Measurements from ENCODE around the gene ESYT2.
A peak's percentile ranks its signal among the peaks of the same experiment; 100 is the strongest.
"Not testable (repeated sequence)": the region's sequence is repeated elsewhere in the genome, so short reads cannot be mapped to it uniquely, and the experiment has no call there.

ESYT2 gene

DNA sequence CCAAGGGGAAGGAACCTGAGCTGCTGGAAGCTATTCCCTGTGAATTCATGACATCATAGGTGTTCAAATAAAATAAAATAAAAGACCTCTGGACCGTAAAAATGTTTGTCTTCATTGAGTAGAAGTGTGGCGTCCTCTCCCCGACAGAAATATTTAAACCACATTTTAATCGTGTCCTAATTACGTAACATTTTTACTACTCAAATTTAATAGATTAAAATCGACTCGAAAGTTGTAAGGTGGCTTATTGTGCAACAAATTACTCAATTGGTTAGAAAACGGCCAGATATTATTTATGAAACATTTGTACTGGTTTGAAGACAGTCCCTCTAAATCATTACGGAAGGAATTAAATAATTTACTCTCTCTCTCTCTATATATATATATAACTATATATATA lies 109.2 kb downstream of the ESYT2 start:
- Histone ChIP-seq H3K36me3 (ENCODE audit: control insufficient read depth in 2 of 2, insufficient read depth in 2 of 2, low read length in 2 of 2) (no peaks in the 10 kb centered on the region), H3K4me3 (ENCODE audit: low read length in 2 of 2) (no peak overlapping the region)

GRCh38 chr7:158716802-158717201 lies 112.5 kb downstream of the ESYT2 start:
- no peaks in the 10 kb centered on the region for H3K27me3 ChIP-seq (ENCODE audit: control insufficient read depth in 2 of 2, insufficient read depth in 2 of 2, low read length in 2 of 2)
- H3K27ac ChIP-seq (ENCODE audit: low read depth in 2 of 2, low read length in 2 of 2): no peak overlapping the region
- no peak overlapping the region for H3K4me3 ChIP-seq (ENCODE audit: low read length in 2 of 2)
- H3K4me1 ChIP-seq (ENCODE audit: control insufficient read depth in 2 of 2, insufficient read depth in 2 of 2, low read length in 2 of 2): no peaks in the 10 kb centered on the region
- no peak overlapping the region for H3K9ac ChIP-seq (ENCODE audit: low read depth in 1 of 2, low read length in 2 of 2)
- H3K9me3 ChIP-seq (ENCODE audit: control insufficient read depth in 2 of 2, low read length in 2 of 2): no peaks in the 10 kb centered on the region
- no peaks in the 10 kb centered on the region for H3K36me3 ChIP-seq (ENCODE audit: control insufficient read depth in 2 of 2, insufficient read depth in 2 of 2, low read length in 2 of 2)

More for the DNA sequence above, 109.2 kb downstream of the ESYT2 start:
- no peaks in the 10 kb centered on the region for H3K4me1 ChIP-seq (ENCODE audit: control insufficient read depth in 2 of 2, insufficient read depth in 2 of 2, low read length in 2 of 2)
- no peaks in the 10 kb centered on the region for H3K9me3 ChIP-seq (ENCODE audit: control insufficient read depth in 2 of 2, low read length in 2 of 2)
- H3K27me3 ChIP-seq (ENCODE audit: control insufficient read depth in 2 of 2, insufficient read depth in 2 of 2, low read length in 2 of 2): no peaks in the 10 kb centered on the region
- no peak overlapping the region for H3K27ac ChIP-seq (ENCODE audit: low read depth in 2 of 2, low read length in 2 of 2)
- no peak overlapping the region for H3K9ac ChIP-seq (ENCODE audit: low read depth in 1 of 2, low read length in 2 of 2)

DNA sequence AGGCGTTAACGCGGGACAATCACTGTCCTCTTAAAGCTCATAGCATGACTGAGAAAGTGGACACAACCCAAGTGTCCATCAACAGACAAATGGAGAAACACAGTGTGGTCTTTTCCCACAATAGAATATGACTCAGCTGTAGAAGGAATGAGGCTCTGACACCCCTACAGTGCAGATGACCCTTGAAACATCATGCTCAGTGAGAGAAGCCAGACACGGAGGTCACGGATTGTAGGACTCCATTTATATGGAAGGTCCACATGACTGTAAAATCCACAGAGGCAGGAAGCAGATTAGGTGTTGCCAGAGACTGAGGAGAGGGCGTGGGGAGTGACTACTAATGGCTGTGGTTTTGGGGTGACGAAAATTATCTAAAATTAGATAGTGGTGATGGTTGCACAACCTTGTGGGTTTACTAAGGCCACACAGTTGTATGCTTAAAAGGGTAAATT lies 118.6 kb downstream of the ESYT2 start:
- Histone ChIP-seq H3K27me3 (ENCODE audit: control insufficient read depth in 2 of 2, insufficient read depth in 2 of 2, low read length in 2 of 2) (no peaks in the 10 kb centered on the region), H3K4me3 (ENCODE audit: low read length in 2 of 2) (no peak overlapping the region), H3K9ac (ENCODE audit: low read depth in 1 of 2, low read length in 2 of 2) (no peak overlapping the region), H3K27ac (ENCODE audit: low read depth in 2 of 2, low read length in 2 of 2) (no peak overlapping the region), H3K9me3 (ENCODE audit: control insufficient read depth in 2 of 2, low read length in 2 of 2) (no peaks in the 10 kb centered on the region), H3K36me3 (ENCODE audit: control insufficient read depth in 2 of 2, insufficient read depth in 2 of 2, low read length in 2 of 2) (no peaks in the 10 kb centered on the region), H3K4me1 (ENCODE audit: control insufficient read depth in 2 of 2, insufficient read depth in 2 of 2, low read length in 2 of 2) (peaks cover 0 to 4% of the 10 kb centered on the region in 2 donors)

- Histone ChIP-seq H3K27ac (ENCODE audit: low read depth in 2 of 2, low read length in 2 of 2) (no peak overlapping the region), H3K4me3 (ENCODE audit: low read length in 2 of 2) (no peak overlapping the region), H3K9ac (ENCODE audit: low read depth in 1 of 2, low read length in 2 of 2) (no peak overlapping the region), H3K9me3 (ENCODE audit: control insufficient read depth in 2 of 2, low read length in 2 of 2) (no peaks in the 10 kb centered on the region), H3K36me3 (ENCODE audit: control insufficient read depth in 2 of 2, insufficient read depth in 2 of 2, low read length in 2 of 2) (no peaks in the 10 kb centered on the region), H3K4me1 (ENCODE audit: control insufficient read depth in 2 of 2, insufficient read depth in 2 of 2, low read length in 2 of 2) (peaks cover 9 to 14% of the 10 kb centered on the region in 2 donors), H3K27me3 (ENCODE audit: control insufficient read depth in 2 of 2, insufficient read depth in 2 of 2, low read length in 2 of 2) (no peaks in the 10 kb centered on the region)
Observed at GRCh38 chr7:158707610-158708009, 121.7 kb downstream of the ESYT2 start.

DNA sequence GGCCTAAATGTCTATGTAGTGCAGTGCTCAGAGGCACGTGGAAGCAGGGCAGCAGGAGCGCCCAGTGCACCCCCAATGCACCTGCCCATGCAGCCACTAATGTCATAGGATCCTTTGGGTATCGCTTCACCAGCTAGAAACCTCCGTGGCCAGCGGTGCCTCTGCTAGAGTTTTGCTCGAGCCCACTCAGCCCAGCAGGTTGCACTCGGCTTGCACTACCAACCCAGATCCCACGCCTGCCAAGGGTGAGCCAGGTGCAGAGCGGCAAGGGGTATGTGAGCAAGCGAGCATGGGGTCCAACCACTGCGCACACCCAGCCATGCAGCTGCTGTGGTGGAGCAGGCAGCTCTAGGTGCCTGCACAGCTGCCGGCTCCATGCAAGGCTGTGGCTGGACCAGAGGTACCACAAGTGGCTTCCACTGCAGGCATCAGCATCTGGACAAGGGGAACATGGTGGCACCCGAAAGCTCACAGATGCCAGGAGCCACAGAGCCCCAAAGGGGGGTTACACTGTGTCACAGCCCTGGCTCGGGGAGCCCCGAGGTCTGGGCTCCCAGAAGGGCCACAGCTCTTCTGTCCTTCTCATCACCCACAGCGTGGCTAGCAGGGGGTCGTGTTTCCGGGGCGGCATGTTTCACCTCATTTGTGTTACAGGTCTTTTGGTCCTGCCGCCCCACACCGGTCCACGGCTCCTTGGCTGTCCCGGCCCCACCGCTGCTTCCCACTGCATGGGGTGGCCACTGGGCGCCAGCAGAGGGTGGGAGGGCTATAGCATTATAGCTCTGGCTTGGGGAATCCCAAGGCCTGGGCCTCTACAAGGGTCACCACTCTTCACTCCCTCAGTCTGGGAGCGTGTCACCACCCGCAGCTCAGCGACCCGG lies 122.4 kb downstream of the ESYT2 start:
- peaks cover 9 to 14% of the 10 kb centered on the region in 2 donors for H3K4me1 ChIP-seq (ENCODE audit: control insufficient read depth in 2 of 2, insufficient read depth in 2 of 2, low read length in 2 of 2)
- H3K4me3 ChIP-seq (ENCODE audit: low read length in 2 of 2): no peak overlapping the region
- no peak overlapping the region for H3K27ac ChIP-seq (ENCODE audit: low read depth in 2 of 2, low read length in 2 of 2)
- no peaks in the 10 kb centered on the region for H3K27me3 ChIP-seq (ENCODE audit: control insufficient read depth in 2 of 2, insufficient read depth in 2 of 2, low read length in 2 of 2)
- H3K9me3 ChIP-seq (ENCODE audit: control insufficient read depth in 2 of 2, low read length in 2 of 2): no peaks in the 10 kb centered on the region
- no peaks in the 10 kb centered on the region for H3K36me3 ChIP-seq (ENCODE audit: control insufficient read depth in 2 of 2, insufficient read depth in 2 of 2, low read length in 2 of 2)
- H3K9ac ChIP-seq (ENCODE audit: low read depth in 1 of 2, low read length in 2 of 2): no peak overlapping the region

DNA sequence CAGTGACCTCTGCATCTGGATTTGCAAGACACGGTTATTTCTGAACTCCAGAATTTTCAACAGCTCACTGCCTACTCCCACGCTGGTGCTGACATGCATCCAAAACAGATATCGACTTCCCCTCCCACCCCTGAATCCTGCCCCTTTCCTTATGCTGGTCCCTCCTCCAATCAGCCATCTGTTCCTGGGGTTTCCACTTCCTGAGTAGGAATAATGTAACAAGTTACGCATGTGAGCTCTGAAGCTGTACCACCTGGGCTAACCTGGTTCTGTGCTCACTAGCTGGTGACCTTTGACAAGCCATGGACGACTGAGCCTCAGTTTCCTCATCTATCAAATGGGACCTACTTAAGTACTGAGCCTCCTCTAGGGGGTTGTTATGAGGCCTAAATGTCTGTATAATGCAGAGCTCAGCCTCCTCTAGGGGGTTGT lies 123.0 kb downstream of the ESYT2 start:
- Histone ChIP-seq H3K27me3 (ENCODE audit: control insufficient read depth in 2 of 2, insufficient read depth in 2 of 2, low read length in 2 of 2) (no peaks in the 10 kb centered on the region), H3K27ac (ENCODE audit: low read depth in 2 of 2, low read length in 2 of 2) (no peak overlapping the region), H3K9ac (ENCODE audit: low read depth in 1 of 2, low read length in 2 of 2) (no peak overlapping the region), H3K36me3 (ENCODE audit: control insufficient read depth in 2 of 2, insufficient read depth in 2 of 2, low read length in 2 of 2) (peaks cover 0 to 2% of the 10 kb centered on the region in 2 donors), H3K9me3 (ENCODE audit: control insufficient read depth in 2 of 2, low read length in 2 of 2) (no peaks in the 10 kb centered on the region), H3K4me1 (ENCODE audit: control insufficient read depth in 2 of 2, insufficient read depth in 2 of 2, low read length in 2 of 2) (peaks cover 9 to 14% of the 10 kb centered on the region in 2 donors), H3K4me3 (ENCODE audit: low read length in 2 of 2) (peak overlapping the region in 1 of 2 donors; percentile 5)

- peak overlapping the region; percentile 82 to 90 for H3K4me3 ChIP-seq (ENCODE audit: low read length in 2 of 2)
- H3K9ac ChIP-seq (ENCODE audit: low read depth in 1 of 2, low read length in 2 of 2): peak overlapping the region; percentile 84 to 93
- no peaks in the 10 kb centered on the region for H3K9me3 ChIP-seq (ENCODE audit: control insufficient read depth in 2 of 2, low read length in 2 of 2)
- H3K4me1 ChIP-seq (ENCODE audit: control insufficient read depth in 2 of 2, insufficient read depth in 2 of 2, low read length in 2 of 2): peaks cover 9 to 14% of the 10 kb centered on the region in 2 donors
- no peaks in the 10 kb centered on the region for H3K27me3 ChIP-seq (ENCODE audit: control insufficient read depth in 2 of 2, insufficient read depth in 2 of 2, low read length in 2 of 2)
- peak overlapping the region; percentile 94 to 96 for H3K27ac ChIP-seq (ENCODE audit: low read depth in 2 of 2, low read length in 2 of 2)
- peaks cover 0 to 2% of the 10 kb centered on the region in 2 donors for H3K36me3 ChIP-seq (ENCODE audit: control insufficient read depth in 2 of 2, insufficient read depth in 2 of 2, low read length in 2 of 2)
Observed at GRCh38 chr7:158705234-158705850, 124.0 kb downstream of the ESYT2 start.

DNA sequence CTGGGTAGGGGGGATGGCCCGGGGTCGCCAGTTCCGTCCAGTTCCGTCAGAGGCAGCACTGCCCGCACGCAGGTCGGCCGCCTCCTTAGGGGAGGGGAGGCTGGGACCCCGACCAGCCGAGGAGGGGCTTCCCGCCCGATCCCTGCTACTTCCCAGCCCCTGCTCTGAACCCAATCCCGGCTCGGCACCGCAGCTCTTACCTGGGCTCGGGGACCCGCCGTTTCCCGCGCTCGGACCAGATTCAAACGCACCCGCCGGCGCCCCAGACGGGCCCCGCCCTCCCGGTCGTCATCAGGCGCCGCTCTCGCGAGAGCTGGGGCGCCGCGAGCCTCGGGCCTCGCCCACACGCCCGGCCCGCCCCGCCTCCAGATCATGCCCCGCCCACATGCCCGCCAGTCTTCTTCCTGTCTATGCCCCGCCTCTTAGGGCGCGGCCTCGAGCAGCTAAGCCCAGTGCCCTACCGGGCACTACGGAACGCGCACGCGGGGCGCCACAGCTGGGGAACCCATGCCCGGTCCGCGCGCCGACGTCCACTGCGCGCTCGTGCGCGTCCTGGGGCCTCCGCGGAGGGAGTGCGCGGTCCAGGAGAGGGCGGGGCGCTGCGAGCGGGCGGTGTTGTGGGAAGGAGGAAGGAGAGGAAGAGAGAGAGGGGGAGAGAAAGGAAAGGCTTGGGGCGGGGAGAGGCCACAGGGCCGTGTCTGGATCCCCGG lies 124.6 kb downstream of the ESYT2 start, which contains the start of gene NCAPG2:
Gene NCAPG2 (minus strand): TSS at position 281 of the 710 bp plus-strand sequence. CDS start 2,905 bp downstream, outside the sequence.
- H3K27me3 ChIP-seq (ENCODE audit: control insufficient read depth in 2 of 2, insufficient read depth in 2 of 2, low read length in 2 of 2): no peaks in the 10 kb centered on the region
- H3K4me1 ChIP-seq (ENCODE audit: control insufficient read depth in 2 of 2, insufficient read depth in 2 of 2, low read length in 2 of 2): peaks cover 9 to 14% of the 10 kb centered on the region in 2 donors
- H3K36me3 ChIP-seq (ENCODE audit: control insufficient read depth in 2 of 2, insufficient read depth in 2 of 2, low read length in 2 of 2): peaks cover 0 to 2% of the 10 kb centered on the region in 2 donors
- peak within 1 kb of the TSS; percentile 94 to 96 for H3K27ac ChIP-seq (ENCODE audit: low read depth in 2 of 2, low read length in 2 of 2)
- peak within 1 kb of the TSS; percentile 82 to 90 for H3K4me3 ChIP-seq (ENCODE audit: low read length in 2 of 2)
- no peaks in the 10 kb centered on the region for H3K9me3 ChIP-seq (ENCODE audit: control insufficient read depth in 2 of 2, low read length in 2 of 2)
- H3K9ac ChIP-seq (ENCODE audit: low read depth in 1 of 2, low read length in 2 of 2): peak within 1 kb of the TSS; percentile 84 to 93

GRCh38 chr7:158703679-158704523 lies 125.4 kb downstream of the ESYT2 start:
- H3K27ac ChIP-seq (ENCODE audit: low read depth in 2 of 2, low read length in 2 of 2): peak overlapping the region in 1 of 2 donors; percentile 43

More at GRCh38 chr7:158703679-158704523, 125.4 kb downstream of the ESYT2 start:
- H3K4me3 ChIP-seq (ENCODE audit: low read length in 2 of 2): peak overlapping the region; percentile 80 to 90
- not testable (repeated sequence) for H3K27me3 ChIP-seq (ENCODE audit: control insufficient read depth in 2 of 2, insufficient read depth in 2 of 2, low read length in 2 of 2); H3K9me3 ChIP-seq (ENCODE audit: control insufficient read depth in 2 of 2, low read length in 2 of 2); H3K36me3 ChIP-seq (ENCODE audit: control insufficient read depth in 2 of 2, insufficient read depth in 2 of 2, low read length in 2 of 2)
- H3K9ac ChIP-seq (ENCODE audit: low read depth in 1 of 2, low read length in 2 of 2): peak overlapping the region; percentile 81
- H3K4me1 ChIP-seq (ENCODE audit: control insufficient read depth in 2 of 2, insufficient read depth in 2 of 2, low read length in 2 of 2): peaks cover 9 to 14% of the 10 kb centered on the region in 2 donors
